HG03095 (cell line): ENCODE results near the gene CSF3R.
"Not testable (repeated sequence)": the region's sequence is repeated elsewhere in the genome, so short reads cannot be mapped to it uniquely, and the experiment has no call there.

Experiments
- ATAC-seq: cut with Tn5 transposase; IDR thresholded peaks from one replicate; pipeline ENCODE4 v1.9.1; 2021; ENCODE audit warnings: moderate library complexity; ENCODE audit not compliant: unreplicated experiment

CSF3R gene

DNA sequence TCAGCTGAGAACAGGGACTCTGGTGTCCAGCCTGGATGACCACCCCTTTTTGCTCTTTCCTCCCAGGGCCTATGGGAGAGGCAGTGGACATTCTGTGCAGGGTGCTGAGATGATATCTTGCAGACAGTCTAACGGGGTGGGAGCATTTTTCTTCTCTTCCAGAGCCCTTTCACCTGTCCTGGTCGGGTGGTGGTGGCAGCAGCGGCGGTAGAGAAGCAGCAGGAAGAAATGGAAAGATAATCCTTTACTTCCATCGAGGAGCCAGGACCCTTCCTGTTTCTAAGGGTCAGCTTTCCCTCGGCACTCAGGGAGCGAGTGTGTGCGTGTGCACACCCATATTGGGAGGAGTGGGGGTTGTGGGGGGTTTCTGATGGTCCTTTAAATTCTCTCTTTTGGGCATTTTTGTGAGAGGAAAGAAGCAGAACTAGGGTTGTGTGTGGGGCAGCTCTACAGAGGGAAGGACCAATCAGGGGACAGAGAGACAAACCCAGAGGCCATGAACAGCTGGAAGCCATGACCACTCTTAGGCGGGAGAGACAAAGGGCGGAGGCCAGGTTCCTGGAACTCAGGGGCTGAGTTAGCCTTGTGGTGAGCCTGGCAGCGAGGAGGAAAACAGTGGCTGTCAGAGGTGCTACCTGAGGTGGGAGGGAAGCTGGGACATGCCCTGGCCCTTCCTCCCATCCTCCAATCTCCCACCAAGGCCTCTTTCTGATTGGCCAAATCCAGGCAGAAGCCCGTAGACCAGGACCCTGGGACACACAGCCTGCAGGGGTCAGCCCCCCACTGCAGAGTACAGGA lies 31.2 kb upstream of the CSF3R start:
- no peak for ATAC-seq

- ATAC-seq, result no peak
Observed at GRCh38 chr1:36512842-36513241, 30.1 kb upstream of the CSF3R start.

- ATAC-seq, result no peak
Observed at GRCh38 chr1:36511804-36512798, 29.4 kb upstream of the CSF3R start.

DNA sequence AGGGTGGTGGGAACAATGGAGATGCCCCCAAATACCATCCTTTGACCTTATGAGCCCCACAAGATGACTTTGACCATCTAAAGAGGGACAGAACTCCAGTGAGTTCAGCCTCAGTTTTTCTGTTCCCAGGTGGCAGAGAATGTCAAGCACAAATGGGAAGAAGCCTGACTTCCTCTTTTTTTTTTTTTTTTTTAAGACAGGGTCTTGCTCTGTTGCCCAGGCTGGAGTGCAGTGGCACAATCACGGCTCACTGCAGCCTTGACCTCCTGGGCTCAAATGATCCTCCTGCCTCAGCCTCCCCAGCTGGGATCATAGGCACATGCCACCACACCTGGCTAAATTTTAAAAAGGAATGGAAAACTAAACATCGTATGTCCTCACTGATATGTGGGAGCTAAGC lies 28.5 kb upstream of the CSF3R start:
- ATAC-seq, result not testable (repeated sequence)

- ATAC-seq, result no peak
Observed at GRCh38 chr1:36510418-36510817, 27.7 kb upstream of the CSF3R start.

DNA sequence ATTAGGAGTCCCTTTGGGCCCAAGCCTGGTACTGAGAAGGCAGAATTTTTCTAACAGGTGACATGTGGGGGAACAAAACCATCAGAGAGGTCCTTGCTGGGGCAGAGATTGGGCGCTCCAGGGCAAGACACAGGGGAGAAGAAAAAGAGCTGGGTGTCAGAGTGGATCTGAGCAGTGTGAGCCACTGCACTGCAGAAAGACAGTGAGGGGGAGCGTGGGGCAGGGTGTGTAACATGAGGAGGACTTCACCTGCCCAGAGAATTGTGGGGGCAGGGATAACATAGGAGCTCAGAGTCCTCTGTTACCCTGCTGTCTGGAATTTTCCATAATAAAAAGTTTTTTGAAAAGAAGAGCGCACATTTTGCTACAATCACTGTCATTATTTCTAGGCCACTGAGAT lies 25.5 kb upstream of the CSF3R start:
- ATAC-seq, result no peak

GRCh38 chr1:36506276-36506920 lies 23.7 kb upstream of the CSF3R start:
- no peak for ATAC-seq

GRCh38 chr1:36503733-36504132 lies 21.0 kb upstream of the CSF3R start:
- ATAC-seq, result no peak

GRCh38 chr1:36503159-36503558 lies 20.4 kb upstream of the CSF3R start:
- ATAC-seq, result no peak

- no peak for ATAC-seq
Observed at GRCh38 chr1:36502616-36503015, 19.9 kb upstream of the CSF3R start.

GRCh38 chr1:36501911-36502310 lies 19.2 kb upstream of the CSF3R start:
- ATAC-seq, result not testable (repeated sequence)

GRCh38 chr1:36497207-36497606 lies 14.5 kb upstream of the CSF3R start:
- no peak for ATAC-seq

DNA sequence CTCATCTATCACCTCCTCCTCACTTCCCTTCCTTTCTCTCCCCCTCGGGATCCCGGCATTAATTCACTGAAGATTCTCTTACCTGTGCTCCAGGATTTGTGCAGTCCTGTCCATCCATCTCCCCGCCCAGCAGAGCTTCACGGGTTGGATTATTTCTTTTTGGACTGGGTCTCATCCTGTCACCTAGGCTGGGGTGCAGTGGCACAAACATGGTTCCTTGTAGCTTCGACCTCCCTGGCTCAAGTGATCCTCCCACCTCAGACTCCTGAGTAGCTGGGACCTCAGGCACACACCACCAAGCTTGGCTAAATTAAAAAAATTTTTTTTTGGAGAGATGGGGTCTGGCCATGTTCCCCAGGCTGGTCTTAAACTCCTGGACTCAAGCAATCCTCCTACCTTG lies 12.3 kb upstream of the CSF3R start:
- no peak for ATAC-seq

DNA sequence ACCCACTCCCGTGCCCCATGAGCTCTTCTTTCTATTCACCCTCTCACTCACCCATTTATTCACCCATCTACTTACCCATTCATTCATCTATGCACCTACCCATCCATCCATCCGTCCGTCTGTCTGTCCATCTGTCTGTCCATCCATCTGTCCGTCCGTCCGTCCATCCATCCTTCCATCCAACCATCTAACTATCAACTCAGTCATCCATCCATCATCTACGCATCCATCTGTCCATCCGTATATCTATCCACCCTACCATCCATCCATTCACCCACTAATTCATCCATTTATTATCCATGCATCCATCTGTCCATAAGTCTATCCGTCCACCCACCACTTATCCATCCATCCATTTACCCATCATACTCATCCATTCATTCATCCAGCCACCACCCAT lies 10.8 kb upstream of the CSF3R start:
- ATAC-seq, result no peak

- ATAC-seq, result no peak
Observed at GRCh38 chr1:36492491-36492890, 9.8 kb upstream of the CSF3R start.

- ATAC-seq, result not testable (repeated sequence)
Observed at GRCh38 chr1:36489258-36490051, 6.7 kb upstream of the CSF3R start.

- no peak for ATAC-seq
Observed at GRCh38 chr1:36487906-36488305, 5.2 kb upstream of the CSF3R start.

GRCh38 chr1:36487336-36487725 lies 4.6 kb upstream of the CSF3R start:
- ATAC-seq, result not testable (repeated sequence)

- no peak for ATAC-seq
Observed at GRCh38 chr1:36486439-36487335, 4.0 kb upstream of the CSF3R start.

DNA sequence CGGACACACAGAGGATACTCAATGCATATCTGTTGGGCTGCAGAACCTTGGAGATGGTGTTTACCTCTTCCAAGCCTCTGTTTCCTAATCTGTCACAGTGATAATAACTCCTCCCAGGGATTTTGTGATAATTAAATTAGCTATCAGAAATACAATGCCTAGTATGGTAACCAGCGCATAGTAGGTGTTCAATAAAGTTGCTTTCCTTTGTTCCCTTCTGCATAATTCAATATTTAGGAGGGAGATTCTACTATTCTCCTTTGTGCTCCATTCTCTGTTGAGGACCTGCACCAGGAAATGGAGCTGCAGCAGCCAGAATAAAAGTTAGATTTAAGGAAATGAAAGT lies 3.4 kb upstream of the CSF3R start:
- ATAC-seq, result no peak
